CMK (cell line): ENCODE data around the gene C19orf67.

ENCODE experiments used
- DNase-seq: peaks from one replicate; pipeline ENCODE4 v3.0.0-alpha.2; 2010; ENCODE audit warnings: low read depth

Gene C19orf67

DNA sequence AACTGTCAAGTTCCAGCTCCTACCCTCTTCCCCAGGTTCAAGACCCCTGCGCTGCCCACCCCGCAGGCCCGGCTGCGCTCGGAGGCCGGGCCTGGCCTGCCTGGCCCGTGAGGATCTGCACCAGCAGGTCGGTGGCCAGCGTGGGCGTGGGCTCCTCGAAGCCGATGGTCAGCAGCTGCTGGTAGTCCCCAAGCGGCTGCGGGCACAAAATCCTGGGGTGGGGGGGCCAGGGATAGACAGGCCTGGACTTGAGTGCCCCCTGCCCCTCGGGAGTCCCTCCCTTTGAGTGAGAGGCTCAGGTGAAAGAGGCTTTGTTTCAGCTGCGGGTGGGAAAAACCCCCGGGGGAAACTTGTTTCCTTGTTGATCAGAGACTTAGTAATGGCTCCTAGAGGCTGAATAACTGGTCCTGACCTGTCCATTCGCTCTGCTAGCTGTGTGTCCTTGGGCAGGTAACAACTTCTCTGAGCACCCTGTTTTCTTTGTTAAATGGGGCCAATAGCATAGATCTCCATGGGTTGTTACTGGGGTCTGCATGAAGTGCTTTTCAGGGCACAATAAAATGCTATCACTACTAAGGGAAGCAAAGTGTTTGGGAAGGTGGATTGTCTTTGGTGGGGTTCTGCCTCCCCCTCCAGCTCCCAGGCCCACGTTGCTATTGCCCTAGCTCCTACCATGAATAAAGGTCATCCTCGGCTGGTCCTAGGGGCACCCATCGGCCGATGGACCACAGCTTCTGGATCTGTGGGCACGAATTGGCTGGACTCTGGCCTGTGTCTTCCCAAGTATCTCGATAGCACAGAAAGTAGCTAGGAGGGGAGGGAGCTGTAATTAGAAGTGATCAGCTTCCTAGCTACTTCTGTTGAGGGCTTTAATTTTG is 3.5 kb downstream of the C19orf67 start:
- no peak for DNase-seq

GRCh38 chr19:14080887-14081796 is 4.4 kb downstream of the C19orf67 start:
- peak; percentile 97 for DNase-seq

GRCh38 chr19:14078411-14078810 is 7.2 kb downstream of the C19orf67 start:
- DNase-seq, result no peak

- DNase-seq, result no peak
Measured at GRCh38 chr19:14073925-14074838, 11.4 kb downstream of the C19orf67 start.

- no peak for DNase-seq
Measured at GRCh38 chr19:14073261-14073924, 12.2 kb downstream of the C19orf67 start.

DNA sequence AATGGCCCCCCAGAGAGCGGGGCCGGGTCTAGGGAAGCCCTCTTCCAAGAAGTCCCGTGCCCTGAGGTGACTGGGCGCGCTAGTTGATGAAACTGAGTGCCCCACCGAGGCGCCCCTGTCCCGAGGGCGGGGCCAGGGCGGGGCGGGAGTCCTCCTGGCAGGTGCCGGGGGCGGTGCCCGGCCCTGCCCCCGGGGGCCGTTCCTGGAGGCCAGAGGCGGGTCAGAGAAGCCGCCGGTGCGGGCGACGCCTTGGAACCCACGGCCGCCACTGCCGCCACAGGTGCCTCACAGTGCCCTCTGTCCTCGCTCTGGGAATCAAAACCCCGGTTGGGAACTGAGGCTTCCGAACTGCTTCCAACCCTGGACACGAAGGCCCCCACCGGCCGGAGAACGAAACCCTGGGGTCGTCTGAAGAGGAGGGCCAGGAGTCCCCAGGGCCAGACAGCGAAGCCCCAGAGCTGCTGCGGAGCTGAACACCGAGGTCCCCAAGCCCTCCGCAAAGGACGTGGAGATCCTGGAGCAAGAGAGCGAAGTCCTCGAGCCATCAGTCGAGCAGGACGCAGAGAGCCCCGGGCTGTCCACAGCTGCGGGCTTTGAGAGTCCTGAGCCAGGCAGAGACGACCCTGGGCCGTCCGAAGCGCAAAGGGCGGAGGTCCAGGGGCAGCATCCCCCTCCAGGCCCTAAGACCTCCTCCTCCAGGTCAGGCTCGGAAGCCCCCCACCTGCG is 12.9 kb downstream of the C19orf67 start, which contains the start of gene MISP3:
MISP3 (plus strand) TSS at position 252 of the 726 bp plus-strand sequence. CDS start 524 bp downstream, outside the sequence.
- DNase-seq, result no peak

- DNase-seq, result no peak
Measured at GRCh38 chr19:14070268-14071050, 15.1 kb downstream of the C19orf67 start.

DNA sequence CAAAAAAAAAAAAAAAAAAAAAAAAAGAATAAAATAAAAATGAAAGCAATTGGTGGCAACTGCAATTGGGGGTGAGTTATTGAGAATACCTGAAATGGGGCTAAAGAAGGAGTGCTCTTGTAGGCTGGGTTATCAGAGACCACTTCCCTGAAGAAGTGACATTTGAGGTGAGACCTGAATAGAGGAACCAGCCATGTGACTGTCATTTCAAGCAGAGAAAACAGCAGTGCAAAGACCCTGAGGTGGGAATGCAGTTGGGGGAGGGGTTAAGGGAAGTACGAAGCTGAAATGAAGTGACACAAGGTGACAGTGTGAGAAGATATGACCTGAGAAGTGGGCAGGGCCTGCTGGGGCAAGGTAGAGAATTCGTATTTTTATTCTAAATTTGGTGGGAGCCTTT is 19.4 kb downstream of the C19orf67 start:
- no peak for DNase-seq

GRCh38 chr19:14063105-14063504 is 22.5 kb downstream of the C19orf67 start:
- no peak for DNase-seq

GRCh38 chr19:14062558-14062855 is 23.1 kb downstream of the C19orf67 start:
- DNase-seq, result no peak

DNA sequence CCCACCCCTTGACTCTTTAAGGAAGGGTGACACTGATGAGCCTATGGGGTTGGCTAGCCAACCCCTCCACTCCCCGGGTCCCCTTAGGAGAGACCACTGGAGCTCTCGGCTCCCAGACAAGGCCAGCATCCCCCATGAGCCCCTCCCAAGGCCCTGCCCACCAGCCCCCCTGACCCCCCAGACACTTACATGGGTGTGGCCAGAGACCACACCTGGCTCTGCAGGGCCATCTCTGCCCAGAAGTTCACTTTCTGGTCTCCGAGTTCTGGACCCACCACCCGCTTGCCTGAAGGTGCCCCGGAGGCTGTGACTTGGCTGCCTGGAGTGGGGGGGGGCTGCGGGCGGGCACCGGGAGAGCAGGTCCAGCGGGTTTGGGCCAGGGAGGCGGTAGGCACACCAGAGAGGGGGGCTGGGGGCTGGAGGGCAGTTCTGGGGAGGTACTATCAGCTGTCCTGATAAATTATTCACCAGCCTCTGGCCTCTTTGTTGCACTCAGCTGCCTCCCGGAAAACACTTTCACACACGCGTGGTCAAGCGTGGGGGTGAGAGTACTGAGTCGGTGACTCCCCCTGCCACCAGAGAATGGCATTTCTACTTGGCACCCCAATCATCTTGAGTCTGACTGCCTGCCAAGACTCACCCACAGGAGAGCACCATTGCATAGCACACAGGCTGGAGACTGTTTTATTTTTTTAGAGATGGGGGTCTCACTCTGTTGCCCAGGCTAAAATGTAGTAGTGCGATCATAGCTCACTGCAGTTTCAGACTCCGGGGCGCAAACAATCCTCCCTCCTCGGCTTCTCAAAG is 23.6 kb downstream of the C19orf67 start, which contains the start of gene PALM3:
PALM3 (minus strand) TSS at position 326 of the 807 bp plus-strand sequence; CDS start at position 230, 96 bp downstream.
- no peak for DNase-seq

DNA sequence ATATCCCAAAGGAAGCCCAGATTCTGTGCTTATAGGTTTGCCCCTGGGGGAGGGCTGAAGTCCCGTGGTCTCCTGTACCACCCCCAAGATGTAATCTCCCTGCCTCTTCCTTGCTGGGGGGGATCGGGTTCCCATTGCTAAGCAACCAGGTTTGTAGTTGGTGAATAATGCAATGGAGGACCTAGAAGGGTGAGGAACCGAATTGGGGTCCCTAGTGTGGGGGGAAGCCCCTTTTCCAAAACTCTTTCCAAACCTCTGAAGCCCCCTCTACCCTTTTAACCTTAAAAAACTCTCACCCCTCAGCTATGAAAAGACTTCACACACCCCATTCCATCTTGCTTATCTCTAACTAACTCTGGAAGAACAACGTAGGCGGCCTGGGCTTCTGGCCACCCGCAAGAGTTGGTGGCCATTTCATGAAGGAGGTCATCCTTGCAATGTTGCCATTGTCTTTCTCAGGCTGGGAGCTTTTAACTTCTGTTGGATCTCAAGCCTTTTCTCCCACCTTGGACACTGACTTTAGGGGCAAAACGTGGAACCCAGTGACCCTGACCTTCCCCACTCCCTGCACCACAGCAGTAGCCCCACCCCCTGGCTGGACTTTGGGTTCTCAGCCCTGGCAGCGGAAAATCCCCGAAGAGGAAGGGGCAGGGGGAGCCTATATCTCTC is 24.4 kb downstream of the C19orf67 start:
- DNase-seq, result no peak

DNA sequence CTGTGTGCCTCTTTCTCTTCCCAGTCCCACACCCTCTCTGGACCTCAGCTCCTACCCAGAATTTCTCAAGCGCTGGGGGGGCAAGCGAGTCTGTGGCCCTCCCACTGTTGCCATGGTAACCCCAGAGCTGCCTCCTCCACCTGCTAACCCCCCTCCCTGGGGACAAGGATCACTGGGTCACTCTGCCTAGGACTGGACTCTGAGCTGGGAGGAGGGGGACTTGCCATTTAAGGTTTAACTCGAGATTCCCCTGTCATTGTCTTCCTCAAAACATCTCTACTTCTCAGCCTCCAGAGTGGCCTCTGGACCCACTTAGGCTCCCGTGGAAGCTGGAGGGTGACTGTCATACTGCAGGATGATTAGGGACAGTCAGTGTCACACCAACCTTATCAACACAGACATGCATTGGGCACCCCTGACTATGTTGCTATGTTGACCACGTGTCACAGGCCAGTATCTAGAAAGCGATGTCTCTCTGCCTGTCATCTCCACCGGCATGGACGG is 25.9 kb downstream of the C19orf67 start:
- DNase-seq, result no peak

- DNase-seq, result no peak
Measured at GRCh38 chr19:14059093-14059480, 26.5 kb downstream of the C19orf67 start.

DNA sequence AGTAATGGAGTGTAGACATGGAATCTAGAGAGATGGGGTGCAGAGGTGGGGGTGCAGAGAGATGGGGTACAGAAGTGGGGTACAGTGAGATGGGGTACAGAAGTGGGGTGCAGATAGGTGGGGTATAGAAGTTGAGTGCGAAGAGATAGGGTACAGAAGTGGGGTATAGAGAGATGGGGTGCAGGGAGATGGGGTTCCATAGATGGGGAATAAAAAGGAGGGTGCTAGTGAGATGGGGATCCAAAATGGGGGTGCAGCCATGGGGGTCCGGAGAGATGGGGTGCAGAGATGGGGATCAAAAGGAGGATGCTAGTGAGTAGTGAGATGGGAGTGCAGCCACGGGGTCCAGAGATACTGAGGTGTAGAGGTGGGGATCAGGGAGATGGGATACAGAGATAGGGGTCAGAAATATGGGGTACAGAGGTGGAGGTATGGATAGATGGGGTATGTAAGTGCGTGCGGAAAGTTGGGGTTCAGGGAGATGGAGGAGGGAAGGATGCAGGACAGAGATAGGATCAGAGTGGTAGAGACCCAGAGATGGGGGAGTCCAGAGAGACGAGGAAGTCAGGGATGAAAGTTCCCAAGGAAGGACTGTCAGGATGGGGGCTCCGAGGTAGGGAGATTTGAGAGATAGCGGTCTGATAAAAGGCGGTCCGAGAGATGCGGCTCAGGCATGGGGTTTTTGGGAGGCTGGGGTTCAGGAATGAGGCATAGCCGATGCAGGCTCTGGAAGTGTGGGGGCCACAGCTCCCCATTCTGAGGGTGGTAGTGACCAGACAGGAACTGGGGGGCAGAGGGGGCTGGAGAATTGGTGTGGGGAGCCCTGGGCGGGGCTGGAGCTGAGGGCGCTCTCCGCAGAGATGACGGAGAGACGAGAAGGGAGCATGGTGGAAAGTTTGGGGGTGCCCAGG is 27.1 kb downstream of the C19orf67 start:
- DNase-seq, result no peak

GRCh38 chr19:14056741-14057356 is 28.7 kb downstream of the C19orf67 start:
- DNase-seq, result no peak
